Measurements from ENCODE around the gene DUSP23.

Gene DUSP23

GRCh38 chr1:159803956-159804689, 23.4 kb downstream of the DUSP23 start:
- Mint-ChIP-seq H3K4me3 (no peak overlapping the region), H3K27me3 (peaks cover 7% of the 10 kb centered on the region), H3K9me3 (no peaks in the 10 kb centered on the region), H3K4me1 (peaks cover 16% of the 10 kb centered on the region), H3K27ac (no peak overlapping the region)
- no peak for ATAC-seq
- DNase-seq, result no peak

DNA sequence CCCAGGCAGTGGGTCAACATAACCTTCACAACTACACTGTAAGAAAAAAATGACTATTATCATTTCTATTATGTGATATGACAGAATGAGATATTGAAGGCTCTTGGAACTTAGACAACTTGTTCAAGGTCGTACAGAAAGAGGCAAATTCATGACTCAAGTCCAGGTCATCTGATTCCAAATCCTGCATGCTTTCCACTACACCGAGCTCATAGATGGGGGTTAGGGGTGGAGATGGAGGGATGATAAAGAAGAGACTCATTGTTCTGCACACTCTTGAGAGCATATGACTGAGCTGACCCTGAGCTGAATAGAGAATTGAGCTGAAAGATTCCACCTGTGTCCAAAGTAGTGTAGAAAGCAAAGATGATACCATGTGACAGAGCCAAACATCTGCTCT, 24.2 kb downstream of the DUSP23 start:
- no peak for DNase-seq
- no peak overlapping the region for H3K4me3 Mint-ChIP-seq

DNA sequence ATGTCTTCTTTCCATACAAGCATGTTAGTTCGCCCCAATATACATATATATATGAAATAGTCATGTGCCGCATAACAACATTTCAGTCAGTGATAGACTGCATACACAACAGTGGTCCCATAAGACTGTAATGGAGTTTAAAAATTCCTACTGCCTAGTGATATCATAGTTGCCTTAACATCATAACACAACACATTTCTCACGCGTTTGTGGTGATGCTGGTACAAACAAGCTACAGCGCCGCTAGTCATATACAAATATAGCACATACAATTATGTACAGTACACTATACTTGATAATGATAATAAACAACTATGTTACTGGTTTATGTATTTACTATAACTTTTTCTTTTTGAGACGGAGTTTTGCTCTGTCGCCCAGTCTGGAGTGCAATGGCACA, 35.2 kb downstream of the DUSP23 start:
- DNase-seq, result no peak
- Mint-ChIP-seq H3K27ac (no peak overlapping the region), H3K4me3 (no peak overlapping the region), H3K27me3 (no peaks in the 10 kb centered on the region), H3K9me3 (no peaks in the 10 kb centered on the region), H3K4me1 (peaks cover 37% of the 10 kb centered on the region)
- no peak for ATAC-seq

More for the DNA sequence above, 24.2 kb downstream of the DUSP23 start:
- peaks cover 13% of the 10 kb centered on the region for H3K4me1 Mint-ChIP-seq
- ATAC-seq, result no peak
- H3K9me3 Mint-ChIP-seq, result no peaks in the 10 kb centered on the region
- no peak overlapping the region for H3K27ac Mint-ChIP-seq
- peaks cover 7% of the 10 kb centered on the region for H3K27me3 Mint-ChIP-seq

- peak; percentile 44 for ATAC-seq
- H3K4me3 Mint-ChIP-seq, result no peak overlapping the region
- no peak for DNase-seq
- no peaks in the 10 kb centered on the region for H3K9me3 Mint-ChIP-seq
- peaks cover 9% of the 10 kb centered on the region for H3K27me3 Mint-ChIP-seq
- H3K27ac Mint-ChIP-seq, result peak overlapping the region in 1 of 2 donors; percentile 81
- H3K4me1 Mint-ChIP-seq, result peaks cover 42% of the 10 kb centered on the region
Measured at GRCh38 chr1:159817276-159818041, 36.7 kb downstream of the DUSP23 start.

GRCh38 chr1:159821171-159821867, 40.6 kb downstream of the DUSP23 start:
- Mint-ChIP-seq H3K27me3 (peaks cover 32% of the 10 kb centered on the region), H3K27ac (peak overlapping the region in 1 of 2 donors; percentile 37), H3K4me1 (peaks cover 68% of the 10 kb centered on the region), H3K9me3 (no peaks in the 10 kb centered on the region), H3K4me3 (no peak overlapping the region)
- DNase-seq (no peak), ATAC-seq (no peak)

DNA sequence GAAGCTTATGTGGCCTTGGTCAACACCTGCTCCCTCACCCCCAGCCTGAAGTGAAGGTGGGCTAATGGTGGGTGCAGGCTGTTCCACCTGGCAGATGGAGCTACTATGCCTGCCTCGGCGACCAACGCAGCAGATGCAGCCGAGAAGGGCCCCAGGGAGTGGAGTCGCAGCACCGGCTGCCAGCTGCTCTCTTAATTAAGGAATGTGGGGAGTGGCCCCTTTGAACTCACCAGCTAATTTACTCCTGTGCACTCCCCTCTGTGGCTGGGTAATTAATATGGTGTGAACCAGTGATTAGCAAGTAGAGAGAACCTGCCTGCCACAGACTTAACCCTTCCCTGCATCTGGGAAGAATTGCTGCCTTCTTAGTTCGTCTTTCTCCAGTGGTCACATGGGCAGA, 42.6 kb downstream of the DUSP23 start:
- Mint-ChIP-seq H3K4me3 (no peak overlapping the region), H3K9me3 (no peaks in the 10 kb centered on the region), H3K27me3 (peaks cover 32% of the 10 kb centered on the region), H3K4me1 (peaks cover 75% of the 10 kb centered on the region), H3K27ac (no peak overlapping the region)
- ATAC-seq, result no peak
- no peak for DNase-seq

- Mint-ChIP-seq H3K9me3 (no peaks in the 10 kb centered on the region), H3K4me1 (peaks cover 71% of the 10 kb centered on the region), H3K27ac (peak overlapping the region; percentile 28 to 64), H3K27me3 (peaks cover 32% of the 10 kb centered on the region), H3K4me3 (peak overlapping the region in 1 of 2 donors; percentile 37)
- DNase-seq (no peak), ATAC-seq (no peak)
Measured at GRCh38 chr1:159825564-159825963, 44.8 kb downstream of the DUSP23 start.

DNA sequence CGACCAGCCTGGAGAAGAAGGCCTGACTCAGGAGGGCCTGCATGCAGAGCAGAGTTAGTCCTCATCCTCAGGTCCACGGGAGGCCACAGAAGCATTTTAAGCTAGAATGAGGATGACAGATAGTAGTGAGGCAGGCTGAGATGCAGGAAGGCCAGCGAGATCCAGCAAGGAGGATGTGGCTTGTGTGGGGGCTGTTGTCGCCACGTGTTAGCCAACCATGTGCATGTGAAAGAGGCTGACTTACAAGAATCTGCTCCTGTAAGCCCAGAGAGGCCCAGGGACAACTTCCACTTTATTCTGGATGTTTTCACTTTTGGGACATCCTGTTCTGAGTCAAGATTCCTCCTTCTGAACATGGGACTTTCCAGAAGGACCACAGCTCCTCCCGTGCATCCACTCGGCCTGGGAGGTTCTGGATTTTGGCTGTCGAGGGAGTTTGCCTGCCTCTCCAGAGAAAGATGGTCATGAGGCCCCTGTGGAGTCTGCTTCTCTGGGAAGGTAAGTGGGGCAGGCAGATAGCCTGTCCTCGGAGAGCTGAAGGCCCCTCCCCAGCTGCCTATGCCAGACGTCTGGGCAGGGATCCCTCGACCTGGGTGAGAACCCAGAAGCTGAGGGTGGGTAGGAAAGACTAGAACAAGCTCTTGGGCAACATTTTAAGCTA, 45.8 kb downstream of the DUSP23 start, which contains the start of gene SLAMF8:
SLAMF8 (plus strand) TSS at position 433 of the 661 bp plus-strand sequence; CDS start at position 459, 26 bp downstream.
- Mint-ChIP-seq H3K4me3 (peak within 1 kb of the TSS; percentile 42 to 64), H3K27me3 (peaks cover 32% of the 10 kb centered on the region), H3K4me1 (peaks cover 64% of the 10 kb centered on the region), H3K9me3 (no peaks in the 10 kb centered on the region), H3K27ac (peak within 1 kb of the TSS; percentile 64 to 98)
- ATAC-seq, result peak; percentile 94
- peak; percentile 69 to 84 for DNase-seq

DNA sequence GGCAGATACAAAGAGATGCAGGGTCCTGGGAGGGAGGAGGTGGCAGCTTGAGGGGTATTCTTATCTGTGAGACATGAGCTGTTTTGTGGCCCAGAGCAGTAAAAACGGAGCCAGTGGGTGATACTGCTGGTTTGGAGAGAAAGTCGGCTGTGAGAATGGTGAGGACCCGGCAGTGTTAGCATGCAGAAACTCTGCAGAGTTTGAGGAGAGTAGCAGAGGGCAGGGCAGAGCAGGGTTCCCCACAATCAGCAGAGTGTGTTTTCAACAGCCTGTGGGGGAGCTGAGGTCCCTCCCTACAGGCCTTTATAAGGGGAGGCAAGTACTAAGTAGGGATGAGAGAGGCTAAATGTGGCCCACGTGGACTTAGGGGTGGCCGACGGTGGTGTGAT, 46.3 kb downstream of the DUSP23 start:
- peak overlapping the region; percentile 42 to 64 for H3K4me3 Mint-ChIP-seq
- H3K27ac Mint-ChIP-seq, result peak overlapping the region; percentile 64 to 98
- H3K9me3 Mint-ChIP-seq, result no peaks in the 10 kb centered on the region
- H3K27me3 Mint-ChIP-seq, result peaks cover 27% of the 10 kb centered on the region
- DNase-seq (peak in 1 of 2 donors; percentile 22), ATAC-seq (peak; percentile 10)
- peaks cover 64% of the 10 kb centered on the region for H3K4me1 Mint-ChIP-seq

DNA sequence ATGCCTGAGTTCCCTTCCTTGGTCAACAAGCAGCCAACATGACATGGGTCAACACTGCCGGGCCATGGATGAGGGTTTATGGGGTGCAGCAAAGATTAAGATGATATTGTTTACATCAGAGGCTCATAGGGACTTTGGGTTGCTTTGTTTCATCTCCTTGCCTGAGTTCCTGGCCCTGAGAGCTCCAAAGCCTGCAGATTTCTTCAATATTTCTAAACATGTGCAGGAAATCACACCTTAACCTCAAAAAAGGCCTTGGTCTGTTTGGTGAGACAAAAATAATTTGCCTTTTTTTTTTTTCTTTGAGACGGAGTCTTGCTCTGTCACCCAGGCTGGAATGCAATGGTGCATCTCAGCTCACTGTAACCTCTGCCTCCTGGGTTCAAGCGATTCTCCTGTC, 46.8 kb downstream of the DUSP23 start:
- Mint-ChIP-seq H3K27ac (peak overlapping the region in 1 of 2 donors; percentile 98), H3K9me3 (no peaks in the 10 kb centered on the region), H3K4me3 (peak overlapping the region in 1 of 2 donors; percentile 64), H3K4me1 (peaks cover 64% of the 10 kb centered on the region), H3K27me3 (peaks cover 23% of the 10 kb centered on the region)
- DNase-seq, result peak in 1 of 2 donors; percentile 13
- no peak for ATAC-seq

DNA sequence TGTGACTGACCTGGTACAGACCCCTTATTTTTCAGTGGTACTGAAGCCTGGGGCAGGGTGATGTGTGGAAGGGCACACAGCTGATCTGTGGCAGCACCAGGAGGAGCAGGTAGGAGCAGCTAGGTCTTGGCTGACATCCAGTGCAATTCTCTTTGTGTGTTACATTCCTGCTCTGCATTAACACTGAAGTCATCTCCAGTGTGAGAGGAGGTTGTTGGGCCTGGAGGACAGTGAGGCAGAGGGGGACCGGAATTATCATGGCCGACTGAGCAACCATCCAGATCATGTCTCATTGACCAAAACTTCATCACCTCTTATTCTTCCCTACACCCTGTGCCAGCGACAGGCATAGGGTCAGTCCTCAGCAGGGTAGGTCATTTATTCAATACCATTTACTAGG, 47.4 kb downstream of the DUSP23 start:
- H3K4me3 Mint-ChIP-seq, result peak overlapping the region in 1 of 2 donors; percentile 64
- H3K4me1 Mint-ChIP-seq, result peaks cover 58% of the 10 kb centered on the region
- DNase-seq (no peak), ATAC-seq (no peak)
- H3K9me3 Mint-ChIP-seq, result no peaks in the 10 kb centered on the region
- H3K27ac Mint-ChIP-seq, result peak overlapping the region in 1 of 2 donors; percentile 77
- peaks cover 16% of the 10 kb centered on the region for H3K27me3 Mint-ChIP-seq

DNA sequence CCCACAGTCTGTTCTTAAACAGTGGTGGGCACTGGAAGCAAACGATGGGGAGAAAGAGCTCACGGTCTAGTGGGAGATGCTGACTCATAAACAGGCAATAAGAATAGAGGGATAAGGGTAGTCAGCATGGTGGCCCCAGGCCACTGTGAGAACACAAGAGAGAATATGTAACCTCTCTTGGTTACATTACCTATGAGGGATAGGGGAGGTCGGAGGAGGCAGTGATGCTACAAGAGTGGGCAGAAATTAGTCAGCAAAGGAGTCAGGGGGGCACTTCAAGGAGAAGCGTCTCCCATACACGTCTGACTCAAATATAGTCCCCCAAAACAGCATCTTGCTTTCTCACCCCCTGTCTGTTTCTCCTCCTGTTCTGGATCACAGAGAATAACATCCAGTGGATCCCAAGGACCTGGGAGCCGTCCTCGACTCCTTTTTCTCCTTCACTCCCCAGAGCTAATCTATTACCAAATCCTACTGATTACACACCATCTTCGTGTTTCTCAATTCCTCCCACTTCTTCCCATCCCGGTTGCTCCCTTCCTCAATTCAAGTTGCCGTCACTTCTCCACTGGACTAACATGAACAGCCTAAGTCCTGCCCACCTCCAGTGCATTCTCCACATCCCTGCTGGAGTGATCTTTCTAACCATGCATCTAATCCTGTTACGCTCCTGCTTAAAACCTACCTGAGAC, 48.0 kb downstream of the DUSP23 start:
- Mint-ChIP-seq H3K4me1 (peaks cover 55% of the 10 kb centered on the region), H3K4me3 (no peak overlapping the region), H3K9me3 (no peaks in the 10 kb centered on the region), H3K27ac (peak overlapping the region in 1 of 2 donors; percentile 77), H3K27me3 (peaks cover 13% of the 10 kb centered on the region)
- ATAC-seq (no peak), DNase-seq (no peak)

DNA sequence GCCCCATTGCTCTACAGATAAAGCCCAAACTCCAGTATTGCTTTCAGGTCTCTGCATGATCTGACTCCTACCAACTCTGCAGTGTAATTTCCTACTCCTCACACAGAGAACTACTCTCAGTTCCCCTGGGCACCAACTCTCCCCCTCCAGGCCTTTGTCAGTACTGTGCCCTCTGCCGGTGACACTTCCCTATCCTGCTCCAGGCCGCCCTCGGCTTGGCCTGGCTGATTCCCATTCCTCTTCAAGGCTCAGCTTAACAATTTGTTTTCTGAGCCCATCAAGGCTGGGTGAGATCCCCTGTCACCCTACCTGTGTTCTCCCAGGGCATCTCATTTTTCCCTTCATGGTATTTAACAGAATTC, 48.5 kb downstream of the DUSP23 start:
- H3K4me1 Mint-ChIP-seq, result peaks cover 53% of the 10 kb centered on the region

GRCh38 chr1:159829822-159830465, 49.2 kb downstream of the DUSP23 start:
- Mint-ChIP-seq H3K9me3 (no peaks in the 10 kb centered on the region), H3K4me3 (no peak overlapping the region), H3K27me3 (peaks cover 7% of the 10 kb centered on the region), H3K27ac (no peak overlapping the region), H3K4me1 (peaks cover 46% of the 10 kb centered on the region)
- no peak for ATAC-seq
- DNase-seq, result no peak

More for the DNA sequence above, 48.5 kb downstream of the DUSP23 start:
- peak overlapping the region in 1 of 2 donors; percentile 39 for H3K27ac Mint-ChIP-seq
- no peak for DNase-seq
- no peak overlapping the region for H3K4me3 Mint-ChIP-seq
- H3K27me3 Mint-ChIP-seq, result peaks cover 13% of the 10 kb centered on the region
- no peak for ATAC-seq
- H3K9me3 Mint-ChIP-seq, result no peaks in the 10 kb centered on the region
